ENCODE data around the gene BIK. TPM values are rescaled to one million over a fixed set of nuclear protein-coding genes. Genes with fewer than 3 reads are reported as not detected.

BIK gene
- polyA plus RNA-seq, 1 of the 3 experiments (the other 2 are of a cell fraction) = 0.66 TPM

- TF ChIP-seq USF2 (IDR thresholded peaks at IDR 0.05; ENCODE audit: borderline replicate concordance, low read depth, low read length) = no peak
Observed at GRCh38 chr22:43173566-43173965, 63.0 kb downstream of the BIK start (continued).

GRCh38 chr22:43173976-43174720, 63.6 kb downstream of the BIK start:
- Histone ChIP-seq H3K27ac (ENCODE audit: low read depth in 2 of 2, low read length in 1 of 2) (no peak overlapping the region), H3K36me3 (replicated peaks in 1 of 2; ENCODE audit: control insufficient read depth in 1 of 2, insufficient read depth in 2 of 2, low read length in 1 of 2) (peaks cover 0 to 3% of the 10 kb centered on the region in 2 experiments), H3K27me3 (ENCODE audit: insufficient read depth) (no peaks in the 10 kb centered on the region), H3K4me1 (ENCODE audit: control insufficient read depth in 1 of 2, insufficient read depth in 2 of 2, low read depth in 1 of 2, low read length in 1 of 2) (no peaks in the 10 kb centered on the region), H3F3A (replicated peaks; ENCODE audit: insufficient read depth) (no peaks in the 10 kb centered on the region), H2AFZ (ENCODE audit: low read depth) (no peak overlapping the region), H3K4me2 (no peak overlapping the region), H3K9me2 (no peaks in the 10 kb centered on the region), H3K9ac (no peak overlapping the region), H3K4me3 (ENCODE audit: low read depth in 2 of 2, low read length in 1 of 2) (no peak overlapping the region), H3K79me2 (ENCODE audit: insufficient read depth) (no peaks in the 10 kb centered on the region), H3K9me3 (no peaks in the 10 kb centered on the region), H4K20me1 (ENCODE audit: insufficient read depth) (no peaks in the 10 kb centered on the region)
- DNase-seq = no peak
- CTCF ChIA-PET = no interaction called here
- POLR2A ChIA-PET = no interaction called here
- no CpG with 5 or more reads among the region's 39 CpGs for WGBS (ENCODE audit: low lambda C conversion rate)
- TF ChIP-seq NFIC (IDR thresholded peaks at IDR 0.05; ENCODE audit: borderline replicate concordance) = no peak
- no peak for TF ChIP-seq YY1 (IDR thresholded peaks at IDR 0.05; ENCODE audit: low read depth)
- no peak for TF ChIP-seq TEAD4 (IDR thresholded peaks at IDR 0.05; ENCODE audit: borderline replicate concordance, insufficient read depth)
- TF ChIP-seq USF1 (IDR thresholded peaks at IDR 0.05; ENCODE audit: borderline replicate concordance, low read depth) = no peak
- no peak for TF ChIP-seq GATA2 (CRISPR knock-in tag; IDR thresholded peaks at IDR 0.05)
- no peak for TF ChIP-seq USF2 (IDR thresholded peaks at IDR 0.05; ENCODE audit: borderline replicate concordance, low read depth, low read length)
- TF ChIP-seq RFX5 (IDR thresholded peaks at IDR 0.05; ENCODE audit: low read length) = no peak
- no peak for TF ChIP-seq ZBTB33 (IDR thresholded peaks at IDR 0.05; ENCODE audit: borderline replicate concordance, low read depth)
- no peak for TF ChIP-seq MAX (IDR thresholded peaks at IDR 0.05; ENCODE audit: low read depth)
